HG02973 (cell line): ENCODE data around the gene ITPKC.
A peak's percentile ranks its signal among the peaks of the same experiment; 100 is the strongest.
"Not testable (repeated sequence)": the region's sequence is repeated elsewhere in the genome, so short reads cannot be mapped to it uniquely, and the experiment has no call there.

Experiments used
- ATAC-seq: cut with Tn5 transposase; IDR thresholded peaks from one replicate; pipeline ENCODE4 v1.9.1; 2021; ENCODE audit warnings: moderate library complexity; ENCODE audit not compliant: unreplicated experiment

The ITPKC gene

DNA sequence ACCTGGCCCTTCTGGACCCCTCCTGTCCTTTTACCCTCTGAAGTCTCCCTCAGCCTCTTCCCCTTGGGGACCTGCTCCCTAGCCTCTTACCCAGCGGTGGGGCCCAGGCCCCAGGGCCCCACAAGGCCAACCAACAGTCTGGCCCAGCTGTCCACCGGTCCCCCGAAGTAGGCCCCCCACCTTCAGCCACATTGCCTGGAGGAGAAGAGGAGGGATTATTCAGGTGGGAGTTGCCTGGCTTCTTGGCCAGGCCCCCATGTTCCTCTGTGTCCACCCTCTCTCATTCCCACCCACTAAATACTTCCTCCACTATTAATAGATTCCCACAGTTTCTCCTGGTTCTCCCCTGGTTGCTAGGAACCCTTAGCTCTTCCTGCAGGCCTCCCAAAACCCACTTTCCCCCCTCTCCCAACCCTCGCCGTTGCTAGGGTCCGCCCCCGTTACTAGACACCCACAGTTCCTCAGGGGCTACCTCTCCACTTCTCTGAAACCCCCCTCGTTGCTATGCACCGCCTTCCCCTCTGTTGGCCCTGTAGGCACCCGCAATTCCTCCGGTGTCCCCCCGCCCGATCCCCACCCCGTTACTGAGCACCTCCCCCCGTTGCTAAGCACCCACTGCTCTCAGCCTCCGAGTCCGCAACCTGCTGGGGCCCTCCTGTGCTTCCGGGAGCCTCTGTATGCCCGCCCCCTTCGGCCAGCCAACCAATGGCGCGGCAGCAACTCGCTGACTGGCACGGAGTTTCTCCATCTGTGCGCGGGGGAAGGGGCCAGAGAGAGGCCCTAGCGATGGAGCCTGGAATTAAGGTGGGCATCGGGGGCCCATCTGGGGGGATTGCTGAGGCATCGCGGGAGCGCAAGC, 2.2 kb upstream of the ITPKC start:
- ATAC-seq = peak; percentile 49

DNA sequence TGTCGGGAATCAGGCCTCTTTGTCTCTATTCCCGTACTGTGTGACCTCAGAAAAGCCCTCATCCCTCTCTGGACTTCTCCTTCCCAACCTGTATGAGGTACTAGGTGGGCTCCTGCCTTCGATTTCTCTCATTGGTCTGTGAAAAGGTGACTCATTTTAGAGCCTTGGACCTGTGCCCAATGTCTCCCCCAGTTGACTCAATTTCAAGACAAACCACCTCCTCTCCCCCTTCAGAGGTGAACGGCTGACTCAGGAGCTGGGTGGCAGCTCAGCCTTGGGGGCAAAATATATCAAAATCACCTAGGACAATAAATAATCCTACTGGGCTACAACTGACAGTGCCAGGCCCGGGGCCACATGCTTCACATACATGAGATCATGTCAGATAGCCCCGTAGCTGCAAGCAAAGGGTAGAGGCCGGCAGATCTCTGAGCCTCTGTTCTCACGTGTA, 856 bp upstream of the ITPKC start:
- ATAC-seq = peak; percentile 2

DNA sequence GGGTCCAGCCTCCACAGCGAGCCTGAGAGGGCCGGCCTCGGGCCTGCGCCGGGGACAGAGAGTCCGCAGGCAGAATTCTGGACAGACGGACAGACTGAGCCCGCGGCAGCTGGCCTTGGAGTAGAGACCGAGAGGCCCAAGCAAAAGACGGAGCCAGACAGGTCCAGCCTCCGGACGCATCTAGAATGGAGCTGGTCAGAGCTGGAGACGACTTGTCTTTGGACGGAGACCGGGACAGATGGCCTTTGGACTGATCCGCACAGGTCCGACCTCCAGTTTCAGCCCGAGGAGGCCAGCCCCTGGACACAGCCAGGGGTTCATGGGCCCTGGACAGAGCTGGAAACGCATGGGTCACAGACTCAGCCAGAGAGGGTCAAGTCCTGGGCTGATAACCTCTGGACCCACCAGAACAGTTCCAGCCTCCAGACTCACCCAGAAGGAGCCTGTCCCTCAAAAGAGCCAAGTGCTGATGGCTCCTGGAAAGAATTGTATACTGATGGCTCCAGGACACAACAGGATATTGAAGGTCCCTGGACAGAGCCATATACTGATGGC, 490 bp downstream of the ITPKC start:
- peak; percentile 0 for ATAC-seq

DNA sequence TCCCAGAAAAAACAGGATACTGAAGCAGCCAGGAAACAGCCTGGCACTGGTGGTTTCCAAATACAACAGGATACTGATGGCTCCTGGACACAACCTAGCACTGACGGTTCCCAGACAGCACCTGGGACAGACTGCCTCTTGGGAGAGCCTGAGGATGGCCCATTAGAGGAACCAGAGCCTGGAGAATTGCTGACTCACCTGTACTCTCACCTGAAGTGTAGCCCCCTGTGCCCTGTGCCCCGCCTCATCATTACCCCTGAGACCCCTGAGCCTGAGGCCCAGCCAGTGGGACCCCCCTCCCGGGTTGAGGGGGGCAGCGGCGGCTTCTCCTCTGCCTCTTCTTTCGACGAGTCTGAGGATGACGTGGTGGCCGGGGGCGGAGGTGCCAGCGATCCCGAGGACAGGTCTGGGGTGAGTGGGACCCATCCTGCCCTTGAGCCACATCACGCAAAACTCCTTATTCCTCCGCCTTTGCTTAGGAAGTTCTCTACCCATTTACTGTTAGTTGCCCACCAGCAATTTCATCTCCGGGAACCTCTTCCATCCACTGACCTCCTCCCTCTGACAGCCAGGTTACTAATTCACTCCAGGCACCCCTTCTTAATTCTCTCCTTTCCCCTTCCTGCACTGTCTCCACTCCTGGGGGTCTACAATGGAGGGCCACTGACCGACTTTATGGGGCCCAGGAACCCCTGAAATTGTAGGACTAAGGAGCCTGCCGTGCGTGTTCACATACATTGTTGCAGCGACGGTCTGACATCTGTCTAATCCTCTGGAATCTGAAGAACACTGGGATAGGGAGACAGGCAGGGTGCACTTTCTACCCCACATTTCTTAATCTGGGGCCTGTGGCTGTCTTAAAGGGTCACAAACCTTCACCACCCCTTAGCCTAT, 1.2 kb downstream of the ITPKC start:
- ATAC-seq = no peak

DNA sequence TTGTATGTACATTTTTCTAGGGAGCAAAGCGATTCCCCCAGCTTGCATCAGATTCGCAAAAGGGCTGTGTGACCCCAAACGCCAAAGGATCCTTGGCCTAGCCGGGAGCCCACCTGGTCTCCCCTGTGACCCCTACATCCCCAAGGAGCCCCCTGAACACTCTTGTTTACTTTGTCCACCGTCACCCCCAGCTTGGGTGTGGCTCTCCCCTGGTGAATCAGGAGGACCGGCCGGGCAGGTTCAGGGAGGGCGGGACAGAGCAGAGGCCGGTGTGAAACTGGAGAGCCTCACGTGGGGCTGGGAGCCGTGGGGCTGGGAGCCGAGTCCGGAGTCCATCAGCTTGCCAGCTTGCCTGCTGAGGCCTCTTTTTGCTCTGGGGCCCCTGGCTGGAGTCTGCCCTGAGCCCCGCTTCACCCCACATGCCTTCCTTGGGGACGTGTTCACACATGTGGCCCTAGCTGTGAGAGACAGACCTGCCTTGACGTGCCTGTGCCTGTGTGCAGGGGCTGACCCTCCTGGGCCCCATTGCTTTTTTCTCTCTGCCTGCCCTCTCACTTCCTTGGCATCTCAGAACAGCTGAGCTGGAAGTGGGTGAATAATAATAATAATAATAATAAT, 2.0 kb downstream of the ITPKC start:
- ATAC-seq = no peak

DNA sequence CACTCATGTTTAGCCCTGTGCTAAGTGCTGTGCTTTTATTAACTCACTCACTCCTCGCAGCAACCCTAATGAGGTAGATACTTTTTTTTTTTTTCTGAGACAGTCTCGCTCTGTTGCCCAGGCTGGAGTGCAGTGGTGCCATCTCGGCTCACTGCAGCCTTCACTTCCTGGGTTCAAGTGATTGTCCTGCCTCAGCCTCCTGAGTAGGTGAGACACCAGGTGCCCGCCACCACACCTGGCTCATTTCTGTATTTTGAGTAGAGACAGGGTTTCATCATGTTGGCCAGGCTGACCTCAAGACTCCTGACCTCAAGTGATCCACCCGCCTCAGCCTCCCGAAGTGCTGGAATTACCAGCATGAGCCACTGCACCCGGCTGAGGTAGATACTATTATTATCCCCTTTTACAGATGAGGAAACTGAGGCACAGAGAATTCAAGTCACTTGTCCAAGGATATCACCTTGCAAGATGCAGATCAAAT, 2.5 kb downstream of the ITPKC start:
- ATAC-seq = no peak

DNA sequence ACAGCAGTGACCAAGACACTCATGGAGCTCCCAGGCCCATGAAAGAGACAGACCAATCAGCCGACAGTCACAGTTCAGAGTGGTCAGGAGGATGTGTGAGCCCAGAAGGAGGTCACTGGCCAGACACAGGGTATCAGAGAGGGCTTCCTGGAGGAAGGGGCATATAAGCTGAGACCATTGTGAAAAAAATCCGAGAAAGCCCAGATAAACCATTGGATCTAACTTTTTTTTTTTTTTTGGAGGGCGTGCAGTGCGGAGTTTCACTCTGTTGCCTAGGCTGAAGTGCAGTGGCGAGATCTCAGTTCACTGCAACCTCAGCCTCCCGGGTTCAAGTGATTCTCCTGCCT, 4.2 kb downstream of the ITPKC start:
- ATAC-seq = no peak

DNA sequence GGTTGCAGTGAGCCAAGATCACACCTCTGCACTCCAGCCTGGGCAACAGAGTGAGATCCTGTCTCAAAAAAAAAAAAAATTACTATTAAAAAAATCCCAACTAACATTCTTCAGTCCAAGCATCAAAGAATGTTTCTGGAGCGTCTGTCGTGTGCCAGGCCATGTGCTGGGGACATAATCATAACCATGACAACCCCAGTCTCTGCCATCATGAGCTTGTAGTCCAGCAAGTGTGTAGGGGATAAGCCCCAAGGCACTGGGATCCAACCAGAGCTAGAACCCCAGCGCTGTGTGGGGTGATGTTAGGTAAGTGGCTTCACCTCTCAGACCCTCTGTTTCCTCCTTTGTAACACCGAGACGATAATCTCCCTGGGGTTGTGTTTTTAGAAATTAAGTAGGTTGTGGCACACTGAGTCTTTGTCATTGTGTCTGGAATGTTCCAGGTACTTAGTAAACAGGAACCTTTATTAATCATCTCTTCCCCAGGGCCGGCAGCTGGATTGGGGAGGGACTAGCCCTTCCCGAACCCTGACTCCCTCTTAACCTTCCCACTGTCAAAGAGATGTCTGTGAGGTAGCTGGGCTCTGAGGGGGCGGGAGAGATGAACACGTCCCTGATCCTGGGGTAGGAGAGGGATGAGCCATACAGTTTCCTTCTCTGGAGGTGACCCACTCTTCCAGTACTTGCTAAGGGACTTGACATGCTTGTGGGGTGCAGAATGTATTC, 5.2 kb downstream of the ITPKC start:
- ATAC-seq = no peak

DNA sequence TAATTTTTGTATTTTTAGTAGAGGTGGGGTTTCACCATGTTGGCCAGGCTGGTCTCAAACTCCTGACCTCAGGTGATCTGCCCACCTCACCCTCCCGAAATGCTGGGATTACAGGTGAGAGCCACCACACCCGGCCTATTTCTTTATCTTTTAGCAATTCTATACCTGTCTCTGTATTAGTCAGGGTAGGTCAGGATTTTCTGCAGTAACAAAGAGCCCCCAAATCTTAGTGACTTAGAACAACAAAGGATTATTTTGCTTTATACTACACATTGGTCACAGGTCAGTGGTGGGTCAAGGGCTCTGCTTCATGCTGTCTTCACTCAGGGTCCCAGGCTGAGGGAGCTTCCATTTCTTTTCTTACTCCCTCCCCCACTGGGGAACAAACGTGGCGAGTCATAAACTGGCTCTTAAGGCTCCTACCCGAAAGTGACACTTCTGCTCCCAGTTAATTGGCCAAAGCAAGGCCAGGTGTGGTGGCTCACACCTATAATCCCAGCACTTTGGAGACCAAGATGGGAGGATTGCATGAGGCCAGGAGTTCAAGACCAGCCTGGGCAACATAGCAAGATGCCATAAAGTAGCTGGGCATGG, 6.8 kb downstream of the ITPKC start:
- ATAC-seq = no peak

DNA sequence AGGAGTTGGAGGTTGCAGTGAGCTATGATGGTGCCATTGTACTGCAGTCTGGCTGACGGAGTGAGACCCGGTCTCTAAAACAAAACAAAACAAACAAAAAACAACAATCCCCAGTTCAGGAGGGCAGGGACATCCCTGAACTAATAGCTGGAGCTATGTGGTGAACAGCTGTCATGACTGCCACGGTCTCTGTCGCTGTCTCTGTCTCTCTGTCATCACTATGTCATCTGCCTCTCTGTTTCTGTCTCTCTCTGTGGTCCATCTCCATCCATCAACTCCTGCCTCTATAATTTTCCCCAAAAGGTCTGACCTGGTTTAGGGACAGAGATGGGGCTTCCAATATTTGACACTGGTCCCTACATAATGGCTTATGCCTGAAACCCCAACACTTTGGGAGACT, 7.4 kb downstream of the ITPKC start:
- ATAC-seq = no peak

DNA sequence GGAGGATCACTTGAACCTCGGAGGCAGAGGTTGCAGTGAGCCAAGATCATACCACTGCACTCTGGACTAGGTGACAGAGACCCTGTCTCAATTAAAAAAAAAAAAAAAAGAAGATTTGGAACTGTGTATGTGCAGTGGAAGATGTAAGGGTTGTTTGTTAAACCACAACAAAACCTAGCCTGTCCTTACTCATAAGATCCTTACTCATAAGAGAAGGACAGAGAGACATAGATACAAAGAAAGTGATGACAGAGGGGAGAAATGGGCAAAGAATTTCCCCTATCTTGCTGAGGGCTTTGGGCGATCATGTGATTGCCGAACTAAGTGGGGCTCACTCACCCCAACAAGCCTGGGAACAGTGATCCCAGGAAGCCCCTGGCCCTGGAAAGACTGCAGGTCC, 7.9 kb downstream of the ITPKC start:
- ATAC-seq = no peak

DNA sequence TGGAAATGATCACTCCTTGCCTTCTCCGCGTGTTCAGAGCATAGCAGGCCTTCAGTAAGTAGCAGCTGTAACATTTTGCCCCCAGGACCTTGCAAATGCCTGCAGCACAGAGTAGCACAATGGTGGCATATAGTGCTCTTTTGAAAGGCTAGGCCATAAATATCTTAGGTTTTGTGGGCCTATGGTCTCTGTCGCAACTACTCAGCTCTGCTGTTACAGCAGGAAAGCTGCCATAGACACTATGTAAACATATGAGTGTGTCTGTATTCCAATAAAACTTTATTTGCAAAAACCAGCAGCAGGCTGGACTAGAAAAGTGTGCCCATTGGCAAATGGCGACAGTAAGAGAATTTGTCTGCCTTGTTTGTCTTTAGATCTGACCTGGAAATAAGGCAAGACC, 9.4 kb downstream of the ITPKC start:
- ATAC-seq = no peak

DNA sequence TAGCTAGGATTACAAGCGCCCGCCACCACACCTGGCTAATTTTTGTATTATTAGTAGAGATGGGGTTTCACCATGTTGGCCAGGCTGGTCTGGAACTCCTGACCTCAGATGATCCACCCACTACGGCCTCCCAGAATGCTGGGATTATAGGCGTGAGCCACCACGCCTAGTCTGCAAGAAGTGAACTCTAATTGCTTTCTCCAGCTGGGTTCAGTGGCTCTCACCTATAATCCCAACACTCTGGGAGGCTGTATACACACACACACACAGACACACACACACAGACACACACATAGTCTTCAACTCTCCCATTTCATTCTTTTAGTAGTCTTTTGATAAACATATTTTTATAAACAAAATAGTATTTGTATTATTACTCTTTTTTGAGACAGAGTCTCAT, 13.2 kb downstream of the ITPKC start:
- ATAC-seq = not testable (repeated sequence)

DNA sequence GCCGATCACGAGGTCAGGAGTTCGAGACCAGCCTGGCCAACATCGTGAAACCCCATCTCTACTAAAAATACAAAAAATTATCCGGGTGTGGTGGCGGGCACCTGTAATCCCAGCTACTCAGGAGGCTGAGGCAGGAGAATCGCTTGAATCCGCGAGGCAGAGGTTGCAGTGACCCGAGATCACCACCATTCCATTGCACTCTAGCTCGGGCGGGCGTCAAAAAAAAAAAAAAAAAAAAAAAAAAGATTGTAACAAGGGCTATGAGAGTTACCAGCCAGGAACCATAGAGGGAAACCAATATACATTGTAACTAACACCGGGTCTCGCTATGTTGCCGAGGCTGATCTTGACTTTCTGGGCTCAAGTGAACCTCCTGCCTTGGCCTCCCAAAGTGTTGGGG, 15.4 kb downstream of the ITPKC start:
- not testable (repeated sequence) for ATAC-seq

DNA sequence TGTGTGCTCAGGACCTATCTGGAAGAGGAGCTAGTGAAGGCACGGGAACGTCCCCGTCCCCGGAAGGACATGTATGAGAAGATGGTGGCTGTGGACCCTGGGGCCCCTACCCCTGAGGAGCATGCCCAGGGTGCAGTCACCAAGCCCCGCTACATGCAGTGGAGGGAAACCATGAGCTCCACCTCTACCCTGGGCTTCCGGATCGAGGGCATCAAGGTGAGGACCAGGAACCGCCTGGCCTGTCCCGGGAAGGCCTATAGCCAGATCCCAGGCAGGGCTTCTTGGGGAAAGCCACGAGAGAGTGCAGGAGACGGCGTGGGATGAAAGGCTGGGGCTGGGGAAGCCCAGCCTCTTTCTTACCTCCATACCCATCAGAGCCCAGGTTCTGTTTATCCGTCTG, 16.2 kb downstream of the ITPKC start:
- no peak for ATAC-seq

DNA sequence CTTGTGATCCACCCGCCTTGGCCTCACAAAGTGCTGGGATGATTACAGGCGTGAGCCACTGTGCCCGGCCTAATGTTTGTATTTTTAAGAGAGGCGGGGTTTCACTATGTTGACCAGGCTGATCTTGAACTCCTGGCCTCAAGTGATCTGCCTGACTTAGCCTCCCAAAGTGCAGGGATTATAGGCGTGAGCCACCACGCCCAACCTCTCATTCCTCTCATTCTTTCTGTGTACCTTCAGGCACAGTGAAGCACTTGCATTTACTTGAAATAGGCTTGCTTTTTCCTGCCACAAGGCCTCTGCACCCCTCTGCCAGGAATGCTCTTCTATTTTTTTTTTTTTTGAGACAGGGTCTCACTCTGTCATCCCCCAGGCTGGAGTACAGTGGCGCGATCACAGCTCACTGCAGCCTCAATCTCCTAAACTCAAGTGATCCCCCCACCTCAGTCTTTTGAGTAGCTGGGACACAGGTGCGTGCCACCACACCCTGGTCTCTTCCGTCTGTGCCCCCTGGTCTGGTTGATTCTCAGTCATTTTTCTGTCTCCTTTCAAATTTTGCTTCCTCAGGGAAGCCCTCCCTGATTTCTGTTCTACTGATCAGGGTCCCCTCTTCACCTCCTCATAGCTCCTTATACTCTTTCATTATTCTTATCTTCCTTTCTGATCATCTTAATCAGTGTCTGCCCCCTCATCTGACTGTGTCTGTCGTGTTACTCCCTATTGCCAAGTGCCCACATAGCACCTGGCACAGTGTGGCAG, 18.3 kb downstream of the ITPKC start:
- ATAC-seq = no peak

DNA sequence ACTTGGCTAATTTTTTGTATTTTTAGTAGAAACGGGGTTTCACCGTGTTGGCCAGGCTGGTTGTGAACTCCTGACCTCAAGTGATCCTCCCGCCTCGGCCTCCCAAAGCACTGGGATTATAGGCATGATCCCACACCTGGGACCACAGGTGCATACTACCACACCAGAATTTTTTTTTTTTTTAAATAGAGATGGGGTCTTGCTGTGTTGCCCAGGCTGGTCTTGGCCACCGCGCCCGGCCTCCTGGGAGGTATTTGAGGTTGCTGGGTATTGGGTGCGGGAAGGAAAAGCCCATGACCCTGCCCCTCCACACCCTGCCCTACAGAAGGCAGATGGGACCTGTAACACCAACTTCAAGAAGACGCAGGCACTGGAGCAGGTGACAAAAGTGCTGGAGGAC, 19.7 kb downstream of the ITPKC start:
- ATAC-seq = no peak

DNA sequence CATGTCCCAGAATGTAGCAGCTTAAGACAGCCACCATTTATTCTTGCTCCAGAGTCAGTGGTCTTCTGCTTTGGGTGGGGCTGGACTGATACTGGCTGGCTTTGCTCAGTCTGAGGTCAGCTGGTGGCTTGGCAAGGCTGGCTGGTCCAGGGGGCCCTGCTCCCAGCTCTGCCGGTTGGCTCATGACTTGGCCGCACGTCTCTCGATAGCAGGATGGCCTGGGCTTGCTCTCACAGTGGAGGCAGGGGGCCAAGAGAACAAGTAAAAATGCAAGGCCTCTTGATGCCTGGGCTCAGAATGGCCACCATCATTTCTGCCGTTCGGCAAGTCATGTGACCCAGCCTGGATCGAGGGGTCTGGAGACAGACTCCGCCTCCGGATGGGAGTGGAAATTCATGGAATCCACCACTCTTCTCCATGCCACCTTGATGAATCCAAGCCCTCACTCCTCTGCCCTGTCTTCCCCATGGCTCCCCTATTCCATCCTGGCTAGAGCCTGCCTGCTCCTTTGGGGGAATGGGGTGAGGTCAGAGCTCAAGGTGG, 20.3 kb downstream of the ITPKC start:
- ATAC-seq = no peak
